ENCODE results near the gene GPR176.
"Not testable (repeated sequence)": the region's sequence is repeated elsewhere in the genome, so short reads cannot be mapped to it uniquely, and the experiment has no call there.

GPR176 gene

GRCh38 chr15:39935241-39935640 lies 15.2 kb upstream of the GPR176 start:
- DNase-seq = no peak

- DNase-seq = no peak
Measured at GRCh38 chr15:39934397-39935071, 14.5 kb upstream of the GPR176 start.

- no peak for DNase-seq
Measured at GRCh38 chr15:39931615-39932014, 11.5 kb upstream of the GPR176 start.

- no peak for DNase-seq
Measured at GRCh38 chr15:39926526-39926925, 6.5 kb upstream of the GPR176 start.

- no peak for DNase-seq
Measured at GRCh38 chr15:39925112-39925842, 5.2 kb upstream of the GPR176 start.

GRCh38 chr15:39924437-39924836 lies 4.4 kb upstream of the GPR176 start:
- DNase-seq = no peak

- no peak for DNase-seq
Measured at GRCh38 chr15:39922462-39923092, 2.5 kb upstream of the GPR176 start.

- no peak for DNase-seq
Measured at GRCh38 chr15:39921274-39921638, 1.2 kb upstream of the GPR176 start.

- DNase-seq = no peak
Measured at GRCh38 chr15:39920510-39921273, 626 bp upstream of the GPR176 start.

- no peak for DNase-seq
Measured at GRCh38 chr15:39919411-39919747, 687 bp downstream of the GPR176 start.

GRCh38 chr15:39918688-39919385 lies 1.2 kb downstream of the GPR176 start:
- DNase-seq = no peak

- DNase-seq = no peak
Measured at GRCh38 chr15:39914977-39915376, 5.1 kb downstream of the GPR176 start.

GRCh38 chr15:39909007-39909406 lies 11.1 kb downstream of the GPR176 start:
- DNase-seq = no peak

- DNase-seq = no peak
Measured at GRCh38 chr15:39908186-39908585, 11.9 kb downstream of the GPR176 start.

- no peak for DNase-seq
Measured at GRCh38 chr15:39907216-39907615, 12.8 kb downstream of the GPR176 start.

GRCh38 chr15:39904115-39904514 lies 16.0 kb downstream of the GPR176 start:
- DNase-seq = no peak

GRCh38 chr15:39898317-39898716 lies 21.7 kb downstream of the GPR176 start:
- DNase-seq = no peak

- DNase-seq = no peak
Measured at GRCh38 chr15:39896846-39897245, 23.2 kb downstream of the GPR176 start.

GRCh38 chr15:39896101-39896500 lies 24.0 kb downstream of the GPR176 start:
- no peak for DNase-seq

GRCh38 chr15:39893051-39893450 lies 27.0 kb downstream of the GPR176 start:
- not testable (repeated sequence) for DNase-seq

GRCh38 chr15:39892418-39892817 lies 27.6 kb downstream of the GPR176 start:
- no peak for DNase-seq

- DNase-seq = no peak
Measured at GRCh38 chr15:39890621-39891020, 29.4 kb downstream of the GPR176 start.

- DNase-seq = no peak
Measured at GRCh38 chr15:39889601-39890000, 30.5 kb downstream of the GPR176 start.
